BLaER1 (cell line): ENCODE measurements around the gene RMND1.
"Not testable (repeated sequence)": the region's sequence is repeated elsewhere in the genome, so short reads cannot be mapped to it uniquely, and the experiment has no call there.

ENCODE experiments used
- H3K27ac ChIP-seq: shearing (Covaris generic); formaldehyde crosslinking; 2 replicates; pipeline ENCODE4 v1.8.1; 2022
- H3K27me3 ChIP-seq: shearing (Covaris generic); formaldehyde crosslinking; 2 replicates; pipeline ENCODE4 v1.8.1; 2022
- H3K36me3 ChIP-seq: shearing (Covaris generic); formaldehyde crosslinking; 2 replicates; pipeline ENCODE4 v1.8.1; 2022
- H3K4me1 ChIP-seq: shearing (Covaris generic); formaldehyde crosslinking; 2 replicates; pipeline ENCODE4 v1.8.1; 2022
- H3K4me2 ChIP-seq: shearing (Covaris generic); formaldehyde crosslinking; 2 replicates; pipeline ENCODE4 v1.8.1; 2022
- H3K4me3 ChIP-seq: shearing (Covaris generic); formaldehyde crosslinking; 2 replicates; pipeline ENCODE4 v1.8.1; 2022
- H3K9ac ChIP-seq: shearing (Covaris generic); formaldehyde crosslinking; 2 replicates; pipeline ENCODE4 v1.8.1; 2022
- H3K9me3 ChIP-seq: shearing (Covaris generic); formaldehyde crosslinking; 2 replicates; pipeline ENCODE4 v1.8.1; 2022
- H4K20me1 ChIP-seq: shearing (Covaris generic); formaldehyde crosslinking; 2 replicates; pipeline ENCODE4 v1.8.1; 2022
- Cebpa-rat ChIP-seq: shearing (Covaris generic); IDR thresholded peaks from 2 replicates; pipeline ENCODE4 v1.8.1; 2022

The RMND1 gene

DNA sequence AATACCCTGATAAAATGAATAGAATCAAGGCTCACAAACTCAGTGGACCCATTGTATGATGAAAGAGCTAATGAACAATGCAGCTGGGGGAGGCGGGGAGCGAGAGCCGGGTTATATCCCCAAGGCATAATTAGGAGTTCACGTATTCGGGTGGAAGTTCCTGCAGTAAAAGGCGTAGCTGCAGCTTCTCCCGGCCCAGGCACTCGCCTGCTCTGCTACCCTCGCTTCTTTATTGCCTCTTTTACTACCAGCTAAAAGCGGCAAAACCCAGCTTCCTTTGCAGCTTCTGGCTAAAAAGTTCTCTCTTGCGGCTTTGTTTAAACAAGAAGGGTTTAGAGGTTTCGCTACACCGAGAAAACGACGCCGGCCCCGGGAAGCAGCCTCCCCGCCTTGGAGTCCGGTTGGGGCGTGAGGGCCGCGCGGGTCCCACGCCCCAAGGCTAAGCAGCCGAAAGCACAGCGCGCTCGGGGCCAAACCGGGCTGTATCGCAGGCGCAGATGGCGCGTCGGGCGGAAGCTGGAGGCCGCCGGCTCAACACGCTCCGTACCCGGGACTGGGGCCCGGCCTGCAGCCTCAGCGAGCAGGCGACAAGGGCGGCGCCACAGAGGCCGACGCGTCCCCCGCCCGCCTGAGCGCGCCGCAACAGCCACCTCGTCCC, 62.2 kb downstream of the RMND1 start:
- Histone ChIP-seq H3K4me1 (peaks cover 36% of the 10 kb centered on the region), H3K9ac (peak overlapping the region; percentile 94), H3K27me3 (no peaks in the 10 kb centered on the region), H3K9me3 (no peaks in the 10 kb centered on the region), H3K4me2 (peak overlapping the region; percentile 89), H3K27ac (peak overlapping the region; percentile 99), H3K4me3 (peak overlapping the region; percentile 96), H4K20me1 (peaks cover 74% of the 10 kb centered on the region), H3K36me3 (peaks cover 11% of the 10 kb centered on the region)
- no peak for TF ChIP-seq Cebpa-rat

DNA sequence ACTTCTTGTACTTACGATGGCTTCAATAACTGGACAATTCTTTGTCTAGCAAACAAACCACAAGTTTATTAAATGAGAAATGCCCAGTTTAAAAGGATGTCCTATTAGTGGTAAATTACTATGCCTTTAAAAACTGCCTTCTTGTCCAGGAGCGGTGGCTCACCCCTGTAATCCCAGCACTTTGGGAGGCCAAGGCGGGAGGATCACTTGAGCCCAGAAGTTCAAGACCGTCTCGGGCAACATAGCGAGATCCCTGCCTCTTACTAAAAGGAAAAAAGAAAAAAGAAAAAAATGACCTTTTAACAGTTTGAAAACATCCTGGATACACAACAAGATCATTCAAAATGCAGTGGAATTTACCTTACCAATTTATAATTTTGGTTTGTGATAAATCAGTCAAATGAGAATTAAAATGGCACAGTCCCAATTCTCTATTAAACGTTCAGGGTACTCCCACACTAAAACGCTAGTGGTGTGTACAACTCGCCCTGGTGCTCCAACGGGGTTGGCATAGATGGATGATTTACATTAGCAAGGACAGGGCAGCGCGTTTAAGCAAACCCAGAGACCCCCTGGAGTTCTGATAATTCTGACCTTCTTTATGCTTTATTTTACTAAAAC, 62.8 kb downstream of the RMND1 start:
- Histone ChIP-seq H4K20me1 (peaks cover 74% of the 10 kb centered on the region), H3K9ac (peak overlapping the region; percentile 94), H3K27me3 (no peaks in the 10 kb centered on the region), H3K4me3 (peak overlapping the region; percentile 96), H3K4me2 (peak overlapping the region; percentile 89), H3K27ac (peak overlapping the region; percentile 99), H3K9me3 (no peaks in the 10 kb centered on the region), H3K36me3 (peaks cover 18% of the 10 kb centered on the region), H3K4me1 (peaks cover 36% of the 10 kb centered on the region)
- no peak for TF ChIP-seq Cebpa-rat

DNA sequence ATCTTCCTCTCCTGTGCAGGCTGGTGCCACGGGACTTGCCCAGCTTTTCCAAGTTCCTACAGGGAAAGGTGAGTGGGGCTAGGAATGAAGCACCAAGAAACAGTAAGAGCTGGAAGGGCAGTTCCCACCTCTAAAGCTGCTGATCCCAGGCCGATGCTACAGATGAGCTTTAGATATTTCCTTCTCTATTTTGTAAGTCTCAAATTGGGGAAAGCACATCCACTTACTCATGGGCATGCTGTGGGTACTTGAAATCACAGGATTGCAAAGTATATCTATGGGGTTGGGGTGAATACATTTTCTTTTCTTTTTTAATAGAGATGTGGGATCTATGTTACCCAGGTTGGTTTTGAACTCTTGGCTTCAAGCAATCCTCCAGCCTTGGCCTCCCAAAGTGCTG, 63.7 kb downstream of the RMND1 start:
- H3K36me3 ChIP-seq, result peaks cover 25% of the 10 kb centered on the region
- no peaks in the 10 kb centered on the region for H3K27me3 ChIP-seq
- H3K9me3 ChIP-seq, result no peaks in the 10 kb centered on the region
- peak overlapping the region; percentile 94; the same call in 1 of the 2 replicates for H3K9ac ChIP-seq
- H3K4me3 ChIP-seq, result no peak overlapping the region
- H4K20me1 ChIP-seq, result peaks cover 74% of the 10 kb centered on the region
- H3K27ac ChIP-seq, result peak overlapping the region; percentile 99; the same call in 1 of the 2 replicates
- peak overlapping the region; percentile 89 for H3K4me2 ChIP-seq
- H3K4me1 ChIP-seq, result peaks cover 27% of the 10 kb centered on the region
- no peak for TF ChIP-seq Cebpa-rat

DNA sequence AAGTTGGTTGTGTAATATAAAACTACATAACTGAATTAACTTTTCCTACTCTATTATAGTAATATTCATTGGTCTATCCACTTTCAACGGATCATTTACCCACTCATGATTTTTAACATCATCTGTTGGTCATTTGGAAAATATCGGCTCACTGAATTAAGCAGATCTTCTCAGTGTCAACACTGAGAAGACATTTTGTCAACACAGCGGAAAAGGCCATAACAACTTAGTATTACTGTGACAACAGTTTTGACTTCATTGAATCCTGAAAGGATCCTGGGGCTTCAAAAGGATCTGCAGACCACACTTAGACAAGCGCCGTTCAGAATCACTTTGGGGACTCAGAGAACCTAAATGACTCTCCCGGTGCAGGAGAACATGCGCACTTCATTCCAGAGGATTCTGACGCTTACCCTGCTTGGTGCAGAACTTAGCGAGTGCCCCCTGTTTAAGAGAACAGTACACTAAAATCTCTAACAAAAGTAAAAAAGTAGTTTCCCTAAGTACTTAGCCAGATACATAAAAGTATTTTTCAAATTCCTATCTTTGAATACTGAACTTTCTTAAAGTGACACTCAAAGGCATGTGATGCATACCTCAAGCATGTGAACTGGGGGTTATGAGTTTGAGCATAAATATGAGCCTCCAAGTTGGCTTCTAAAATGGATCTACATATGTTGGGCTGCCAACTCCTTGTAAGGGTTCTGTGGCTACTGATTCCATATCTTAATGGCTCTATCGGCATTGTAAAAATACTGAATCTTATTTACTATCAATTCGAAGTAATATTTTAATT, 64.6 kb downstream of the RMND1 start:
- peaks cover 74% of the 10 kb centered on the region for H4K20me1 ChIP-seq
- no peak overlapping the region for H3K4me2 ChIP-seq
- H3K27ac ChIP-seq, result no peak overlapping the region

DNA sequence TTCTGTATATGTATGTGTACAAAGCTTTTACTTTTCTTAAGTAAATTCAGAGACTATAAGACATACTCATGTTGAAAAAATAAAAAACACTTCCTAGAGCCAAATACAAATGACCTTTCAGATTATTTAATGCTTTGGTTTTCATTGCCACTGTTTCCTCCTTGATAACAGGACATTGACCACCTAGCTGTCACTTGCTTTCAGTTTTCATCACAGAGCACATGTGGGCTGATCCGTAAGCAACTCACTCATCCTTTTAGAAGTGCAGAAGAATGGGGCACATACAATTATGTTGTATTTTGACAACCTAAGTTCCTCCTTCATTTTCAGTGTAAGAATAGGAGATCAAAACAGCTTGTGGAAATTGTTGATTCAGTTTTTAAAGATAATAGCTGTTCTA, 66.7 kb downstream of the RMND1 start:
- Histone ChIP-seq H3K27me3 (no peaks in the 10 kb centered on the region), H4K20me1 (peaks cover 90% of the 10 kb centered on the region), H3K4me1 (peaks cover 30% of the 10 kb centered on the region), H3K9me3 (no peaks in the 10 kb centered on the region), H3K9ac (no peak overlapping the region), H3K4me3 (no peak overlapping the region), H3K4me2 (no peak overlapping the region), H3K27ac (no peak overlapping the region), H3K36me3 (peaks cover 28% of the 10 kb centered on the region)
- no peak for TF ChIP-seq Cebpa-rat

More for the DNA sequence above, 64.6 kb downstream of the RMND1 start:
- Histone ChIP-seq H3K9me3 (no peaks in the 10 kb centered on the region), H3K4me1 (peaks cover 18% of the 10 kb centered on the region), H3K36me3 (peaks cover 28% of the 10 kb centered on the region), H3K4me3 (no peak overlapping the region), H3K27me3 (no peaks in the 10 kb centered on the region), H3K9ac (no peak overlapping the region)
- no peak for TF ChIP-seq Cebpa-rat

DNA sequence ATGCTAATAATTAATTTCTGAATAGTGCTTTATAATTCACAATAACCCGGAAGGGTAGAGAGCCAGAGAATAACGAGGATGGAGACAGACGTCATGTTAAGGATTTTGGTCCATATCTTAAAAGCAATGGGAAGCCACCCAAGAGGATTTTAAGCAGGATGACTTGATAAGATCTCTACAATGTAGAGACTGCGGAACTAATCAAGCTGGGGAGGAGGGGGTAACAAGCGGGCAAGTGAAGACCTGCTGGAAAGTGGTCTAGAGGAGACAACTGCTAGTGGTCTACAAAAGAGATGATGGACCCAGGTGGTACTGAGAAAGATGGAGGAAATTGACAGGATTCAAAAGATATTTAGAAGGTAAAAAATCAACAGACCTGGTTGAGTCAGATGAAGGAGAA, 67.8 kb downstream of the RMND1 start:
- peaks cover 98% of the 10 kb centered on the region for H4K20me1 ChIP-seq
- no peak overlapping the region for H3K9ac ChIP-seq
- peaks cover 28% of the 10 kb centered on the region for H3K36me3 ChIP-seq
- no peak for TF ChIP-seq Cebpa-rat
- no peaks in the 10 kb centered on the region for H3K9me3 ChIP-seq
- no peak overlapping the region for H3K4me2 ChIP-seq
- no peaks in the 10 kb centered on the region for H3K27me3 ChIP-seq
- H3K4me3 ChIP-seq, result no peak overlapping the region
- no peak overlapping the region for H3K27ac ChIP-seq
- peaks cover 38% of the 10 kb centered on the region for H3K4me1 ChIP-seq

DNA sequence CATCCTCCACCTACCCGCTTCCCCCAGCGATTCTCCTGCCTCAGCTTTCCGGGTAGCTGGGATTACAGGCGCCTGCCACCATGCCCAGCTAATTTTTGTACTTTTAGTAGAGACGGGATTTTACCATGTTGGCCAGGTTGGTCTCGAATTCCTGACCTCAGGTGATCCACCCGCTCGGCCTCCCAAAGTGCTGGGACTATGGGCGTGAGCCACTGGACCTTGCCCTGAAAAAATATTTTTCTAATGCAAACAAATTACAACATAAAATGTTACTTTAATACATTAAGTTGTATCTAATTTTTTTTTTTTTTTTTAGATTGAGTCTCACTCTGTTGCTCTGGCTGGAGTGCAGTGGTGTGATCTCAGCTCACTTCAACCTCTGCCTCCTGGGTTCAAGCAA, 69.3 kb downstream of the RMND1 start:
- H3K4me2 ChIP-seq, H3K27ac ChIP-seq, H3K9me3 ChIP-seq, H3K27me3 ChIP-seq, H3K9ac ChIP-seq, H3K4me3 ChIP-seq: not testable (repeated sequence)
- Histone ChIP-seq H4K20me1 (peaks cover 98% of the 10 kb centered on the region), H3K36me3 (peaks cover 27% of the 10 kb centered on the region), H3K4me1 (peaks cover 26% of the 10 kb centered on the region)

DNA sequence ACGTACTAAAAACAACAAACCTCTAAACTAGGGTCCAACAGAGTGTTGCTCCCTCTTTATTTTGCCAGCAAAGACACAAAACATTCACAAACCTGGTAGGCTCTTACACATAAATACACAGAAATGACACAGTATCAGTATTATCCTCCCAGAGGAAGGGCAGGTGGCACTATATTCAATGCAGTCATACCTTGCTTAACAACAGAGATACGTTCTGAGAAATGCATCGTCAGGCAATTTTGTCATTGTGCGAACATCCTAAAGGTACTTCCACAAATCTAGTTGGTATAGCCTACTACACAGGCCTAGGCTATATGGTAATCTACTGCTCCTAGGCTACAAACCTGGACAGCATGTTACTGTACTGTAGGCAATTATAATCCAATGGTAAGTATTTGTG, 70.2 kb downstream of the RMND1 start:
- Histone ChIP-seq H3K27ac (no peak overlapping the region), H3K4me2 (no peak overlapping the region), H3K9ac (no peak overlapping the region), H3K27me3 (peaks cover 4% of the 10 kb centered on the region; the same call in 1 of the 2 replicates), H3K9me3 (no peaks in the 10 kb centered on the region), H3K4me1 (peaks cover 33% of the 10 kb centered on the region), H3K36me3 (peaks cover 22% of the 10 kb centered on the region), H4K20me1 (peaks cover 98% of the 10 kb centered on the region), H3K4me3 (no peak overlapping the region)
- TF ChIP-seq Cebpa-rat, result no peak

DNA sequence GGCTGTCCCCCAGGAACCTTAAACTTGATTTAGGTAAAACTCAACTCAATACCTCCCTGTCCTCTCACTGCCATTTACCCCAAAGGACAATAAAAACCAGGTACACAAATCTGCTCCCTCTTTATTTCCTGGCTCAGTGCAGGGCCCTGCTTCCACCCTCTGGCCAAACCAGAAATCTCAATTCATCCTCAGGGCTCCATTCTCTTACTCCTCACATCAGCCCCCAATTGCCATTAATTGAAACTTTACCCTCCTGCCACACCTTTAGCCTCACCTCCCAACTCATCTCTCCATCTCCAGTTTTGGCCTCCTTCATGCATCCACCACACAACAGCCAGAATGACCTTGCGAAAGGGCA, 71.1 kb downstream of the RMND1 start:
- Histone ChIP-seq H3K27me3 (peaks cover 4% of the 10 kb centered on the region; the same call in 1 of the 2 replicates), H3K27ac (no peak overlapping the region), H3K9me3 (no peaks in the 10 kb centered on the region), H3K4me1 (peaks cover 42% of the 10 kb centered on the region), H3K36me3 (peaks cover 18% of the 10 kb centered on the region), H3K9ac (peak overlapping the region; percentile 49), H3K4me2 (peak overlapping the region; percentile 87), H3K4me3 (no peak overlapping the region), H4K20me1 (peaks cover 99% of the 10 kb centered on the region)
- TF ChIP-seq Cebpa-rat, result no peak
